ENCODE results near the gene SPATA17. TPM values are rescaled to one million over a fixed set of nuclear protein-coding genes. Genes with fewer than 3 reads are reported as not detected.

The SPATA17 gene
- total and polyA plus RNA-seq, 2 donors: 0.10 to 4.7 TPM

DNA sequence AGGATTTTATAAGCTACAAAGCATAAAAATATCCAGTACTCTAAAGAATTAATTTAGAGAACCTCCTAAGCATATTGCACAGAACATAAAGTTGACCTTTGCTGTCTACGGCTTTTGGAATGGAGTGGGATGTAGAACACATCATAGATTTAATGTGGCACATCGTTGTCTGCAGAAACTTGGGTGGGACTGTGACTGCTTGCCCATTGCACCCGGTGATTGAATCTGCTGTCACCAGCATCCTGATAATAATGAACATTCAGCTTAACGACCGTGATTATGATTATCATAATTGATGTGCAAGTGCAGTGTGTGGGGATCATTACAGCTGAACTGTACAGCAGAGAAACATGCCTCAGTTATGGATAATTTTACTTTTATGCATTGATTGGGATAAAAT, 181.9 kb downstream of the SPATA17 start:
- no peaks in the 10 kb centered on the region for H3K4me1 ChIP-seq (ENCODE audit: insufficient read depth)
- H3K27ac ChIP-seq (ENCODE audit: low read depth): no peak overlapping the region
- no peak for DNase-seq (ENCODE audit: extremely low spot score)
- 84% methylated on average over 5 of the region's 5 CpGs for WGBS
- no peak overlapping the region for H3K4me3 ChIP-seq (ENCODE audit: low read depth, low read length)
- H3K36me3 ChIP-seq (ENCODE audit: insufficient read depth): no peaks in the 10 kb centered on the region

DNA sequence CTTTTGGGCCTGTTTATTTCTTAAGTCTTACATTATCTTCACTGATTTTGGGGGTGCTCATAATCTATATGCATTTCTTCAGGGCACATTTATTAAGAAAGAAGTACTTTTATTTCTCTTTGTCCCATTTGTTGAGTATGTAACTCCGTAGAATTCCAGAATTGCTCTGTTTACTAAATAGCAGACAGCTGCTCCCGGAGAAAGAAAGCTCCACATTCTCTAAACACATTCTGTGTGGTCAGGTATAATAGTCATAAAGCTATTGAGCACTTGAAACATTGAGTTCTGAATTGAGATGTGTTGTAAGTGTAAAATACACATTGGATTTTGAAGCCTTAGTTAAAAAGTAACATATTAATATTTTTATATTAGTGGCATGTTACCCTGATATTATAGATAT, 206.5 kb downstream of the SPATA17 start:
- Histone ChIP-seq H3K4me3 (ENCODE audit: low read depth, low read length) (no peak overlapping the region), H3K36me3 (ENCODE audit: insufficient read depth) (no peaks in the 10 kb centered on the region), H3K27ac (ENCODE audit: low read depth) (no peak overlapping the region), H3K4me1 (ENCODE audit: insufficient read depth) (no peaks in the 10 kb centered on the region)
- WGBS: 48% methylated on average over 2 of the region's 2 CpGs
- DNase-seq (ENCODE audit: extremely low spot score): no peak

- Histone ChIP-seq H3K4me1 (ENCODE audit: insufficient read depth) (no peaks in the 10 kb centered on the region), H3K36me3 (ENCODE audit: insufficient read depth) (no peaks in the 10 kb centered on the region), H3K4me3 (ENCODE audit: low read depth, low read length) (no peak overlapping the region), H3K27ac (ENCODE audit: low read depth) (no peak overlapping the region)
- WGBS: 78% methylated on average over 3 of the region's 3 CpGs
- DNase-seq (ENCODE audit: extremely low spot score): no peak
Observed at GRCh38 chr1:217839161-217839560, 208.0 kb downstream of the SPATA17 start.

DNA sequence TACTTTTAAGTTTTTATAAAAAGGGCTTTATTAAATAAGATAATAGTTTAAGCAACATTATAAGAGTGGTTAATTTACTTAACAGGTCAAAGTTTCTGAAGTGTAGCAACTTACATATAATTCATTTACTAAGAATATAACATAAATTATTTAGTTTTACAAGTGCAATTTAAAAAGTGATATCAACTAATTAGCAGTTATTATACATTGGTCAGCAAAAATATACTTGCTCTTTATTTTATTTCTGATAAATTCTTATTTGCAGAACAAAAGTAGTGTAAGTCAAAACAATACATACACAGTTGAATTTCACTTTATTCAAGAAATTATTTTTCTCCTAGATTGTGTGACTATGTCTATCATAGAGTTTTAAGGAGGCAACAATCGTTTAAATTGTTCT, 215.6 kb downstream of the SPATA17 start:
- Histone ChIP-seq H3K27ac (ENCODE audit: low read depth) (no peak overlapping the region), H3K36me3 (ENCODE audit: insufficient read depth) (no peaks in the 10 kb centered on the region), H3K4me3 (ENCODE audit: low read depth, low read length) (no peak overlapping the region), H3K4me1 (ENCODE audit: insufficient read depth) (no peaks in the 10 kb centered on the region)
- DNase-seq (ENCODE audit: extremely low spot score): no peak
- WGBS: 67% methylated on average over 1 of the region's 1 CpG

- no peak for DNase-seq (ENCODE audit: extremely low spot score)
- Histone ChIP-seq H3K27ac (ENCODE audit: low read depth) (no peak overlapping the region), H3K36me3 (ENCODE audit: insufficient read depth) (no peaks in the 10 kb centered on the region), H3K4me1 (ENCODE audit: insufficient read depth) (no peaks in the 10 kb centered on the region), H3K4me3 (ENCODE audit: low read depth, low read length) (no peak overlapping the region)
- 98% methylated on average over 3 of the region's 3 CpGs for WGBS
Observed at GRCh38 chr1:217847643-217848042, 216.5 kb downstream of the SPATA17 start.

- no peak overlapping the region for H3K27ac ChIP-seq (ENCODE audit: low read depth)
- 27% methylated on average over 6 of the region's 6 CpGs for WGBS
- H3K4me1 ChIP-seq (ENCODE audit: insufficient read depth): no peaks in the 10 kb centered on the region
- no peak overlapping the region for H3K4me3 ChIP-seq (ENCODE audit: low read depth, low read length)
- no peak for DNase-seq (ENCODE audit: extremely low spot score)
- H3K36me3 ChIP-seq (ENCODE audit: insufficient read depth): no peaks in the 10 kb centered on the region
Observed at GRCh38 chr1:217856342-217857034, 225.3 kb downstream of the SPATA17 start.

DNA sequence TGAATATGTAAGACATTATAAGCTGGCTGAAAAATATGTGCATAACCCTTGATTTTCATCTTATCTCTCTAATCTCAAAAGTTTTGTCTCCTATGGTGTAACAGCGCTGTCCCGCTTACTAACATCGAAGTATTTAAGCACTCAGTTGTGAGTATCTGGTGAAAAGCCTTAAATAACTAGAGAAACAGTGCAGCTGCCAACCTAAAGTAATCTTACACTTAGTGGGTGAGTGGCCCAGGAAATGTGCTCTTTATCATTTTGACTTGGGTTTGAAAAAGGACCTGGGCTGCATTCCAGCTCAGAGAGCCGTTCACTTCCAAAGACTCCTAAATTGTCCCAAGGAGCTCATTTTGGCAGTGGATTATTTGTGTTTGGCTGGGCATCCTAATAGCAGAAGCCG, 225.9 kb downstream of the SPATA17 start:
- no peak for DNase-seq (ENCODE audit: extremely low spot score)
- WGBS: 23% methylated on average over 5 of the region's 5 CpGs
- H3K4me1 ChIP-seq (ENCODE audit: insufficient read depth): no peaks in the 10 kb centered on the region
- H3K27ac ChIP-seq (ENCODE audit: low read depth): no peak overlapping the region
- no peak overlapping the region for H3K4me3 ChIP-seq (ENCODE audit: low read depth, low read length)
- H3K36me3 ChIP-seq (ENCODE audit: insufficient read depth): no peaks in the 10 kb centered on the region

DNA sequence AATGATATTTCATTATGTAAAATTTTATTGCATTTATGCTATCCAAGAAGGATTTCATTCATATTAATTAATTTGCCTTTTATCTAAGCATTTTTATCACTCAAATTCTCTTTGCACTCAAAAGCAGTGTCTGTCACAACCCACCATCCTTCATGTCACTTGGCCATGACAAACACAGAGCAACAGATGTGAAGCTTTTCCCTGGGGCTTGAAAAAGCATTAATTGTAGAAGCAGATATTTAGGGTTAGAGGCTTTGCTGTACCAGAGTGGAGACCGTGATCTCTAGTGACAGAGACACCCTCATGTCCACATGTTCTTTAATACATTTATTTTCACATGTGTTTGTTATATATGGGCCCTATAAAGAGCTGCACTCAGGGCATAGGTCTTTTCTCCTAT, 230.5 kb downstream of the SPATA17 start:
- DNase-seq (ENCODE audit: extremely low spot score): no peak
- 85% methylated on average over 1 of the region's 1 CpG for whole genome bisulfite sequencing
- Histone ChIP-seq H3K4me3 (ENCODE audit: low read depth, low read length) (no peak overlapping the region), H3K36me3 (ENCODE audit: insufficient read depth) (no peaks in the 10 kb centered on the region), H3K27ac (ENCODE audit: low read depth) (no peak overlapping the region), H3K4me1 (ENCODE audit: insufficient read depth) (no peaks in the 10 kb centered on the region)

DNA sequence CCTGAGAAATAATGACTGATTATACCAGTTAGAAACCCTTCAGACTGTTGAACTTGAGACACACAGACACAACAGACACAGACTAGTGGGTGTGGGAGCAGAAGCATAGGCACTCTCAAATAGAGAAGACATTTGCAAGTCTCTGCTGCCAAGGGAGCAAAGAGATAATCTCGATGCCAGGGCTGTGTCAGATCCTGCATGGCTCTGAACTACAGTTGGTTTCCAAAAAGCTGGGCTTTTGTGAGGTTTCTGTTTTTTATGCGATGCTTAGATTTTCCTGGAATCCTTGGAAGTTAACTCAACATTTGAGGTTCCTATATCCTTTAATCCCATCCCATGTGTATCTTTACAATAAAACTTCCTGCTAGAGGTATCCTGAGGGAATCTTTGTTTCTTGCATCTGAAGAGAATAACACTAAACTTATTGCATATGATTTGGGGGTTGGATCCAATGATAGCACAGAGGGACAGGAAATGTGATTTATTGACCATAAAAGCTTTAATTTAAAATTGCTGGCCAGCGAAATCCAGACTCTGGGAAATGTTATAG, 236.4 kb downstream of the SPATA17 start:
- Histone ChIP-seq H3K4me3 (ENCODE audit: low read depth, low read length) (no peak overlapping the region), H3K36me3 (ENCODE audit: insufficient read depth) (no peaks in the 10 kb centered on the region), H3K27ac (ENCODE audit: low read depth) (no peak overlapping the region), H3K4me1 (ENCODE audit: insufficient read depth) (no peaks in the 10 kb centered on the region)
- WGBS: 48% methylated on average over 3 of the region's 3 CpGs
- no peak for DNase-seq (ENCODE audit: extremely low spot score)

DNA sequence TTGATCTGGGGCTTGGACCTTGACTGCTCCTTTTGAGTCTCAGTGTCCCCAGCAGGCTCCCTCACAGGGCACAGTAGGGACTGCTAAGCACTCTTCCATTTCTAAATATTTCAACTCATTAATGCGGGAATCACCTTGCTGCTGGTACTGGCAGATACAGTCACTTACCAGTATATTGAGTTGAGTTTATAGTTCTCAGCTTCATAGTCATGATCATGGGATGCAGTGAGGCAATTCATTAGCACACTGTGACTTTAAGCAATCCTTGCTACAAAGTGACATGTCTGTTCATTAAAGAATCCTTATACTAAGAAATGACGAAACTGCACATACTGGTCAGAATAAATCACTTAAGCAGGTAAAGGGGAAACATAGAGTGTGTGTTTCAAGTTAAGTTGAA, 240.8 kb downstream of the SPATA17 start:
- DNase-seq (ENCODE audit: extremely low spot score): no peak
- 94% methylated on average over 2 of the region's 2 CpGs for whole genome bisulfite sequencing
- Histone ChIP-seq H3K4me1 (ENCODE audit: insufficient read depth) (no peaks in the 10 kb centered on the region), H3K4me3 (ENCODE audit: low read depth, low read length) (no peak overlapping the region), H3K27ac (ENCODE audit: low read depth) (no peak overlapping the region), H3K36me3 (ENCODE audit: insufficient read depth) (no peaks in the 10 kb centered on the region)

- H3K4me1 ChIP-seq (ENCODE audit: insufficient read depth): no peaks in the 10 kb centered on the region
- no peak overlapping the region for H3K4me3 ChIP-seq (ENCODE audit: low read depth, low read length)
- no peak for DNase-seq (ENCODE audit: extremely low spot score)
- H3K36me3 ChIP-seq (ENCODE audit: insufficient read depth): no peaks in the 10 kb centered on the region
- H3K27ac ChIP-seq (ENCODE audit: low read depth): no peak overlapping the region
Observed at GRCh38 chr1:217875229-217875628, 244.1 kb downstream of the SPATA17 start.

- no peak overlapping the region for H3K27ac ChIP-seq (ENCODE audit: low read depth)
- no peaks in the 10 kb centered on the region for H3K36me3 ChIP-seq (ENCODE audit: insufficient read depth)
- no peaks in the 10 kb centered on the region for H3K4me1 ChIP-seq (ENCODE audit: insufficient read depth)
- WGBS: 87% methylated on average over 1 of the region's 1 CpG
- H3K4me3 ChIP-seq (ENCODE audit: low read depth, low read length): no peak overlapping the region
- DNase-seq (ENCODE audit: extremely low spot score): no peak
Observed at GRCh38 chr1:217876401-217876800, 245.3 kb downstream of the SPATA17 start.

- 69% methylated on average over 5 of the region's 5 CpGs for WGBS
- no peaks in the 10 kb centered on the region for H3K4me1 ChIP-seq (ENCODE audit: insufficient read depth)
- no peaks in the 10 kb centered on the region for H3K36me3 ChIP-seq (ENCODE audit: insufficient read depth)
- no peak overlapping the region for H3K4me3 ChIP-seq (ENCODE audit: low read depth, low read length)
- no peak overlapping the region for H3K27ac ChIP-seq (ENCODE audit: low read depth)
- DNase-seq (ENCODE audit: extremely low spot score): no peak
Observed at GRCh38 chr1:217876896-217877295, 245.8 kb downstream of the SPATA17 start.

- Histone ChIP-seq H3K4me1 (ENCODE audit: insufficient read depth) (no peaks in the 10 kb centered on the region), H3K4me3 (ENCODE audit: low read depth, low read length) (no peak overlapping the region), H3K36me3 (ENCODE audit: insufficient read depth) (no peaks in the 10 kb centered on the region), H3K27ac (ENCODE audit: low read depth) (no peak overlapping the region)
- no peak for DNase-seq (ENCODE audit: extremely low spot score)
Observed at GRCh38 chr1:217881131-217881543, 250.0 kb downstream of the SPATA17 start.
